Gastroesophageal sphincter (tissue), 4 donors: ENCODE measurements around the gene UGT2B7. TPM values are rescaled to one million over a fixed set of nuclear protein-coding genes. Genes with fewer than 3 reads are reported as not detected.

Experiments
- ATAC-seq: fragments of 150-250 bp; one replicate; pipeline ENCODE4 v1.9.1; 2016; ENCODE audit warnings: mild to moderate bottlenecking, moderate library complexity
- H3K27ac ChIP-seq, 4 donors: fragments of 200-600 bp; sonication (generic) in 3 of 4; 1 replicate in 3 of 4; 2 replicates in 1 of 4; pipeline ENCODE4 v1.5.1; 2016 to 2019
- H3K27me3 ChIP-seq: fragments of 200-600 bp; sonication (generic); one replicate; pipeline ENCODE4 v1.5.1; 2019
- H3K36me3 ChIP-seq, 2 donors: fragments of 200-600 bp; sonication (generic); one replicate each; pipeline ENCODE4 v1.5.1; 2019; ENCODE audit warnings: control low read depth in 1 of 2
- H3K4me1 ChIP-seq, 3 donors: fragments of 200-600 bp; sonication (generic); 1 replicate in 2 of 3; 2 replicates in 1 of 3; pipeline ENCODE4 v1.5.1; 2016 to 2019; ENCODE audit warnings: control low read depth in 2 of 3
- H3K4me3 ChIP-seq, 2 donors: fragments of 200-600 bp; sonication (generic); one replicate each; pipeline ENCODE4 v1.5.1; 2019; ENCODE audit warnings: mild to moderate bottlenecking in 1 of 2, moderate library complexity in 1 of 2
- H3K9me3 ChIP-seq, 3 donors: fragments of 200-600 bp; sonication (generic); one replicate each; pipeline ENCODE4 v1.5.1; 2017 to 2019; ENCODE audit warnings: control low read depth in 2 of 3
- EP300 ChIP-seq: sonication (generic); formaldehyde crosslinking; IDR thresholded peaks from one replicate; pipeline ENCODE4 v1.6.1; 2017; ENCODE audit warnings: antibody characterized with exemption, mild to moderate bottlenecking
- POLR2A ChIP-seq, 2 donors: fragments of 450-650 bp; IDR thresholded peaks; one replicate each; pipeline ENCODE4 v1.6.1; 2017; ENCODE audit warnings: antibody characterized with exemption in 2 of 2, mild to moderate bottlenecking in 2 of 2, moderate library complexity in 1 of 2
- POLR2AphosphoS5 ChIP-seq: sonication (generic); formaldehyde crosslinking; IDR thresholded peaks from one replicate; pipeline ENCODE4 v1.6.1; 2017; ENCODE audit warnings: antibody characterized with exemption
- WGBS, 2 donors: methylation state at CpG; one replicate each; pipeline ENCODE4 v1.1.5; 2018; ENCODE audit warnings: low coverage in 1 of 2; 5-methylcytosine and 5-hydroxymethylcytosine counted together
- total RNA-seq, 4 donors: library from RNA; depleted of rRNA; stranded (reverse); fragments of >200 nt; gene quantifications; one replicate each; pipeline ENCODE4 v1.1.0, GENCODE V29; 2016
- TF ChIP-seq, protein P1 (sequence below), 4 experiments: fragments of 200-600 bp in 2 of 4; fragments of 450-650 bp in 2 of 4; sonication (generic) in 1 of 4; IDR thresholded peaks; one replicate each; pipeline ENCODE4 v1.5.1; 2017 to 2019; ENCODE audit warnings: antibody characterized with exemption in 4 of 4, mild to moderate bottlenecking in 2 of 4, moderate library complexity in 2 of 4

UGT2B7 gene
- total RNA-seq, 4 donors from 2014 or later, result not detected

DNA sequence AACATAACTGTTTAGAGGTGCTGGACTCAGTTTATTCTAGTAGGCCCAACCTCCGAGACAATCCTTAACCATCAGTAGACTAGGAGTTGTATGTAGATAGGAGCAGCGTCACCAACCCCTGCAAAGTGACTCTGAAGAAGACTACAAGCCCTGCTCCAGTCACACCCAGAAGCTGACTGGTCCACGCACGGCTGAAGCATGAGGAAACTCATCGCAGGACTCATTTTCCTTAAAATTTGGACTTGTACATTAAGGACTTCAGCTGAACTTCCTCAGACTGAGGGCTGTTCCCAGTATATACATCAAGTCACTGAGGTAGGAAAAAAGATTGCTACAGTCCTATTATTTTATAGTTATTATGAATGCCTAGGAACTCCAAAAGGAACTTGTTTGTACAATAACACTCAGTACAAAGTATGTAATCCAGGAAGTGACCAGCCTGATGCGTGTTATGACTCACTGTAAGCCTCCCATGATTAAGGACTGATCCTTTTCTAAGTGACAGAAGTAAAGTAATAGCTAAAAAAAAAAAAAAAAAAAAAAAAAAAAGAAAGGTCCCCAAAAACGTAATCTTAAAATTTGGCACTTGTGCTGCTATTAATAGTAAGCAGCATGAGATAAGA lies 41.6 kb upstream of the UGT2B7 start:
- ATAC-seq, result no peak
- 66 to 86% methylated on average over 6 to 7 of the region's 7 CpGs for WGBS, 2 donors
- Histone ChIP-seq H3K9me3 (no peaks in the 10 kb centered on the region), H3K27me3 (no peaks in the 10 kb centered on the region), H3K4me1 (no peaks in the 10 kb centered on the region), H3K27ac (no peak overlapping the region), H3K36me3 (no peaks in the 10 kb centered on the region), H3K4me3 (no peak overlapping the region)
- no peak for TF ChIP-seq EP300
- no peak for TF ChIP-seq POLR2A (IDR thresholded peaks at IDR 0.05)
- TF ChIP-seq, protein P1, sequence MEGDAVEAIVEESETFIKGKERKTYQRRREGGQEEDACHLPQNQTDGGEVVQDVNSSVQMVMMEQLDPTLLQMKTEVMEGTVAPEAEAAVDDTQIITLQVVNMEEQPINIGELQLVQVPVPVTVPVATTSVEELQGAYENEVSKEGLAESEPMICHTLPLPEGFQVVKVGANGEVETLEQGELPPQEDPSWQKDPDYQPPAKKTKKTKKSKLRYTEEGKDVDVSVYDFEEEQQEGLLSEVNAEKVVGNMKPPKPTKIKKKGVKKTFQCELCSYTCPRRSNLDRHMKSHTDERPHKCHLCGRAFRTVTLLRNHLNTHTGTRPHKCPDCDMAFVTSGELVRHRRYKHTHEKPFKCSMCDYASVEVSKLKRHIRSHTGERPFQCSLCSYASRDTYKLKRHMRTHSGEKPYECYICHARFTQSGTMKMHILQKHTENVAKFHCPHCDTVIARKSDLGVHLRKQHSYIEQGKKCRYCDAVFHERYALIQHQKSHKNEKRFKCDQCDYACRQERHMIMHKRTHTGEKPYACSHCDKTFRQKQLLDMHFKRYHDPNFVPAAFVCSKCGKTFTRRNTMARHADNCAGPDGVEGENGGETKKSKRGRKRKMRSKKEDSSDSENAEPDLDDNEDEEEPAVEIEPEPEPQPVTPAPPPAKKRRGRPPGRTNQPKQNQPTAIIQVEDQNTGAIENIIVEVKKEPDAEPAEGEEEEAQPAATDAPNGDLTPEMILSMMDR (IDR thresholded peaks at IDR 0.05), result no peak
- TF ChIP-seq POLR2AphosphoS5, result no peak

- no peak for ATAC-seq
- WGBS, 2 donors, result 95 to 100% methylated on average over 1 to 6 of the region's 6 CpGs
- Histone ChIP-seq H3K4me3 (no peak overlapping the region), H3K27ac (no peak overlapping the region), H3K36me3 (no peaks in the 10 kb centered on the region), H3K4me1 (no peaks in the 10 kb centered on the region), H3K27me3 (no peaks in the 10 kb centered on the region), H3K9me3 (no peaks in the 10 kb centered on the region)
- TF ChIP-seq, protein P1 (IDR thresholded peaks at IDR 0.05), result no peak
- TF ChIP-seq POLR2A (IDR thresholded peaks at IDR 0.05), result no peak
- TF ChIP-seq EP300, result no peak
- no peak for TF ChIP-seq POLR2AphosphoS5
Measured at GRCh38 chr4:69056150-69056549, 40.1 kb upstream of the UGT2B7 start.

DNA sequence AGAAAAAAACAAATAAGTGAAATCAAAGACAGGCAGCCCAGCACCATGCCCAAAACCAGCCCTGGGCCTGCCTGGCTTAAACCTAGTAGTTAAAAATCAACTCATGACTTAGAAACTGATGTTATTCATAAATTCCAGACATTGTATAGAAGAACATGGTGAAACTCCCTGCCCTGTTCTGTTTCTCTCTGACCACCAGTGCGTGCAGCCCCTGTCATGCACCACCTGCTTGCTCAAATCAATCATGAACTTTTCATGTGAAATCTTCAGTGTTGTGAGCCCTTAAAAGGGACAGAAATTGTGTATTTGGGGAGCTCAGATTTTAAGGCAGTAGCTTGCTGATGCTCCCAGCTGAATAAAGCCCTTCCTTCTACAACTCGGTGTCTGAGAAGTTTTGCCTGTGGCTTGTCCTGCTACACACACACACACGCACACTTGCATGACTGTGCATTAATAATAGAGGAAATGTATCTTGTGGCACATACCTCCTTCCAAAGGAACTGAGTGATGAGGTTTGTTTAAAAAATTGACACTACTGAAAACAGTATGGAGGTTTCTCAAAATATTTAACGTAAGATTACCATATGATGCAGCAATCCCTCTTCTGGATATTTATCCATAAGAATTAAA lies 39.2 kb upstream of the UGT2B7 start:
- H3K4me3 ChIP-seq, result no peak overlapping the region
- no peak for ATAC-seq
- 39 to 50% methylated on average over 2 to 4 of the region's 4 CpGs for WGBS, 2 donors

GRCh38 chr4:69057620-69058409 lies 38.5 kb upstream of the UGT2B7 start:
- no peak for ATAC-seq
- Histone ChIP-seq H3K36me3 (no peaks in the 10 kb centered on the region), H3K4me1 (no peaks in the 10 kb centered on the region), H3K4me3 (no peak overlapping the region), H3K9me3 (no peaks in the 10 kb centered on the region), H3K27ac (no peak overlapping the region), H3K27me3 (no peaks in the 10 kb centered on the region)
- no peak for TF ChIP-seq POLR2A (IDR thresholded peaks at IDR 0.05)
- TF ChIP-seq, protein P1 (IDR thresholded peaks at IDR 0.05), result no peak
- TF ChIP-seq EP300, result no peak
- TF ChIP-seq POLR2AphosphoS5, result no peak
- 23 to 36% methylated on average over 4 to 5 of the region's 5 CpGs for WGBS, 2 donors

More for the DNA sequence above, 39.2 kb upstream of the UGT2B7 start:
- TF ChIP-seq, protein P1 (IDR thresholded peaks at IDR 0.05), result no peak
- TF ChIP-seq EP300 (no peak), POLR2AphosphoS5 (no peak), POLR2A (IDR thresholded peaks at IDR 0.05) (no peak)
- Histone ChIP-seq H3K27me3 (no peaks in the 10 kb centered on the region), H3K36me3 (no peaks in the 10 kb centered on the region), H3K27ac (no peak overlapping the region), H3K9me3 (no peaks in the 10 kb centered on the region), H3K4me1 (no peaks in the 10 kb centered on the region)
